Spleen (tissue), 7 donors: ENCODE measurements around the gene IRX2.

Experiments
- POLR2AphosphoS5 ChIP-seq, 3 donors: sonication (generic); formaldehyde crosslinking; IDR thresholded peaks; one replicate each; pipeline ENCODE4 v1.5.1; 2017; ENCODE audit warnings: antibody characterized with exemption in 3 of 3
- TF ChIP-seq, protein P1 (sequence below), 11 experiments: fragments of 200-600 bp in 7 of 11; fragments of 450-650 bp in 4 of 11; sonication (generic) in 4 of 11; IDR thresholded peaks in 8 of 11; conservative IDR thresholded peaks in 3 of 11; 1 replicate in 7 of 11; 2 replicates in 4 of 11; pipeline versions ENCODE4 v1.4.0 to v1.8.0; 2016 to 2021; ENCODE audit warnings: antibody characterized with exemption in 11 of 11, inconsistent platforms in 4 of 11, mild to moderate bottlenecking in 1 of 11
- donor health status: DM: no; HTN: no; CAD: no; lungs with moderate emphysema.
- donor health status: DM: no; HTN: no; CAD: no.
- donor health status: DM: no; HTN: no; CAD: no.

DNA sequence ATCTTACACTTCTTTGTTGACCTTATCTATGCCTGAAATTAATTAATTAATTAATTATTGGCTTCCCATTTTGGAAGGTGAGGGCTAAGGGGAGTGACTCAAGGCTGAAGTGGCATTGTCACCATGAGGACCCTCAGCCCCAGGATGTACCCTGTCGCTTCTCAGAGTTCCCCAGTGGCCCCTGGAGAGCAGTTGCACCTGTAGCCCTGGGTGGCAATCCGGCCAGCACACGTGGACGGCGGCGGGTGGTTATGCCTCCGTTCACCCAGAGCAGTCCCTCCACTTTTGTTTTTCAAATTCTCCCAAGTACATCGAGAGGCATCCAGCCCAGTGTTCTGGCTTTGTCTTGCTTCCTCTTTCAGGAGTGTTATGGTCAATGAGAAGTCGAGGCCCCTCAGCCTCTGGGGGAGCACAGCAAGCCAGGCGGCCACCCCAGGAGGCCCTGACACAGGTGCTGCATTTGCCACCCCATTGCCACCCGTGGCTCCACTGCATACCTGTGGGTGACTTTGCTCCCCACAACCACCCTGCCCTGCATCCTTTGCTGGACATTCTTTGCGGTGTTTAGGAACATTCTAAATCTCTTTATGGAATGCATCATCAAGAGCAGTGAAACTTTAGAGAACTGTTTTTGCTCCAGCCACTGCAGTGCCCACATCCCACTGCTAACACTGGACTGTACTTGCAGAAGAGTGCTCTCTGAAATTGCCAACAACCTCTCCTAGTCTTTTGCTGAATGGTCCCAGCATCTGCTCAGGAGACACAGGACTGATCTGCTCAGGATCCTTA is 11.5 kb upstream of the IRX2 start:
- TF ChIP-seq, protein P1, sequence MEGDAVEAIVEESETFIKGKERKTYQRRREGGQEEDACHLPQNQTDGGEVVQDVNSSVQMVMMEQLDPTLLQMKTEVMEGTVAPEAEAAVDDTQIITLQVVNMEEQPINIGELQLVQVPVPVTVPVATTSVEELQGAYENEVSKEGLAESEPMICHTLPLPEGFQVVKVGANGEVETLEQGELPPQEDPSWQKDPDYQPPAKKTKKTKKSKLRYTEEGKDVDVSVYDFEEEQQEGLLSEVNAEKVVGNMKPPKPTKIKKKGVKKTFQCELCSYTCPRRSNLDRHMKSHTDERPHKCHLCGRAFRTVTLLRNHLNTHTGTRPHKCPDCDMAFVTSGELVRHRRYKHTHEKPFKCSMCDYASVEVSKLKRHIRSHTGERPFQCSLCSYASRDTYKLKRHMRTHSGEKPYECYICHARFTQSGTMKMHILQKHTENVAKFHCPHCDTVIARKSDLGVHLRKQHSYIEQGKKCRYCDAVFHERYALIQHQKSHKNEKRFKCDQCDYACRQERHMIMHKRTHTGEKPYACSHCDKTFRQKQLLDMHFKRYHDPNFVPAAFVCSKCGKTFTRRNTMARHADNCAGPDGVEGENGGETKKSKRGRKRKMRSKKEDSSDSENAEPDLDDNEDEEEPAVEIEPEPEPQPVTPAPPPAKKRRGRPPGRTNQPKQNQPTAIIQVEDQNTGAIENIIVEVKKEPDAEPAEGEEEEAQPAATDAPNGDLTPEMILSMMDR (IDR thresholded peaks at IDR 0.05 in 8 of 11, conservative IDR thresholded peaks at IDR 0.05 in 3 of 11) = no peak
- TF ChIP-seq POLR2AphosphoS5 (IDR thresholded peaks at IDR 0.05) = no peak
